Gastroesophageal sphincter (tissue), 3 donors: ENCODE data around the gene ADAM17.

Source experiments
- EP300 ChIP-seq: sonication (generic); formaldehyde crosslinking; IDR thresholded peaks from one replicate; pipeline ENCODE4 v1.6.1; 2017; ENCODE audit warnings: antibody characterized with exemption, mild to moderate bottlenecking
- POLR2A ChIP-seq, 2 donors: fragments of 450-650 bp; IDR thresholded peaks; one replicate each; pipeline ENCODE4 v1.6.1; 2017; ENCODE audit warnings: antibody characterized with exemption in 2 of 2, mild to moderate bottlenecking in 2 of 2, moderate library complexity in 1 of 2
- TF ChIP-seq, protein P1 (sequence below), 4 experiments: fragments of 200-600 bp in 2 of 4; fragments of 450-650 bp in 2 of 4; sonication (generic) in 1 of 4; IDR thresholded peaks; one replicate each; pipeline ENCODE4 v1.5.1; 2017 to 2019; ENCODE audit warnings: antibody characterized with exemption in 4 of 4, mild to moderate bottlenecking in 2 of 4, moderate library complexity in 2 of 4

DNA sequence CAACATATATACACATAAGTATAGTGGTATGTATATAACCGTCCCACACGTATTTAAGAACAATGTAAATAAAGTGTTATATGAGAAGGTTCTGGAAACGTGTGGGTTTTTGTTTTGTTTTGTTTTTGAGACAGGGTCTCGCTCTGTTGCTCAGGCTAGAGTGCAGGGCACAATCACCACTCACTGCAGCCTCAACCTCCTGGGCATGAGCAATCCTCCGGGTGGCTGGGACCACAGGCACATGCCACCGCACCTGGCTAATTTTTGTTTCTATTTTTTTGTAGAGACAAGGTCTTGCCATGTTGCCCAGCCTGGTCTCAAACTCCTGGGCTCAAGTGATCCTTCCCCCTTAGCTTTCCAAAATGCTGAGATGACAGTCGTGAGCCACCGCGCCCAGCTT, 6.2 kb downstream of the ADAM17 start:
- TF ChIP-seq POLR2A (IDR thresholded peaks at IDR 0.05) (no peak), EP300 (no peak)
- TF ChIP-seq, protein P1, sequence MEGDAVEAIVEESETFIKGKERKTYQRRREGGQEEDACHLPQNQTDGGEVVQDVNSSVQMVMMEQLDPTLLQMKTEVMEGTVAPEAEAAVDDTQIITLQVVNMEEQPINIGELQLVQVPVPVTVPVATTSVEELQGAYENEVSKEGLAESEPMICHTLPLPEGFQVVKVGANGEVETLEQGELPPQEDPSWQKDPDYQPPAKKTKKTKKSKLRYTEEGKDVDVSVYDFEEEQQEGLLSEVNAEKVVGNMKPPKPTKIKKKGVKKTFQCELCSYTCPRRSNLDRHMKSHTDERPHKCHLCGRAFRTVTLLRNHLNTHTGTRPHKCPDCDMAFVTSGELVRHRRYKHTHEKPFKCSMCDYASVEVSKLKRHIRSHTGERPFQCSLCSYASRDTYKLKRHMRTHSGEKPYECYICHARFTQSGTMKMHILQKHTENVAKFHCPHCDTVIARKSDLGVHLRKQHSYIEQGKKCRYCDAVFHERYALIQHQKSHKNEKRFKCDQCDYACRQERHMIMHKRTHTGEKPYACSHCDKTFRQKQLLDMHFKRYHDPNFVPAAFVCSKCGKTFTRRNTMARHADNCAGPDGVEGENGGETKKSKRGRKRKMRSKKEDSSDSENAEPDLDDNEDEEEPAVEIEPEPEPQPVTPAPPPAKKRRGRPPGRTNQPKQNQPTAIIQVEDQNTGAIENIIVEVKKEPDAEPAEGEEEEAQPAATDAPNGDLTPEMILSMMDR (IDR thresholded peaks at IDR 0.05), result no peak
